Gastroesophageal sphincter (tissue), 3 donors: ENCODE data around the gene SLC36A2.

Source experiments
- EP300 ChIP-seq: sonication (generic); formaldehyde crosslinking; IDR thresholded peaks from one replicate; pipeline ENCODE4 v1.6.1; 2017; ENCODE audit warnings: antibody characterized with exemption, mild to moderate bottlenecking
- POLR2AphosphoS5 ChIP-seq: sonication (generic); formaldehyde crosslinking; IDR thresholded peaks from one replicate; pipeline ENCODE4 v1.6.1; 2017; ENCODE audit warnings: antibody characterized with exemption
- TF ChIP-seq, protein P1 (sequence below), 4 experiments: fragments of 200-600 bp in 2 of 4; fragments of 450-650 bp in 2 of 4; sonication (generic) in 1 of 4; IDR thresholded peaks; one replicate each; pipeline ENCODE4 v1.5.1; 2017 to 2019; ENCODE audit warnings: antibody characterized with exemption in 4 of 4, mild to moderate bottlenecking in 2 of 4, moderate library complexity in 2 of 4

DNA sequence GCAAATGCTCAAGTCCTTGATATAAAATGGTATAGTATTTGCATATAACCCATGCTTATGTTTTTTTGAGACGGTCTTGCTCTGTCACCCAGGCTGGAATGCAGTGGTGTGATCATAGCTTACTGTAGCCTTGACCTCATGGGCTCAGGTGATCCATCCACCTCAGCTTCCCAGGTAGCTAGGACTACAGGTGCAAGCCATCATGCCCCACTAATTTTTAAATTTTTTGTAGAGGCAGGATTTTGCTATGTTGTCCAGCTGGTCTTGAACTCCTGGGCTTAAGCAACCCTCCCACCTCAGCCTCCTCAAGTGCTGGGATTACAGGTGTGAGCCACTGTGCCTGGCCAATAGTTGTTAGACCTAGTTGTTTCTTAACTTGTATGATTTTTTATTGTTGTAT is 61.1 kb downstream of the SLC36A2 start:
- TF ChIP-seq, protein P1, sequence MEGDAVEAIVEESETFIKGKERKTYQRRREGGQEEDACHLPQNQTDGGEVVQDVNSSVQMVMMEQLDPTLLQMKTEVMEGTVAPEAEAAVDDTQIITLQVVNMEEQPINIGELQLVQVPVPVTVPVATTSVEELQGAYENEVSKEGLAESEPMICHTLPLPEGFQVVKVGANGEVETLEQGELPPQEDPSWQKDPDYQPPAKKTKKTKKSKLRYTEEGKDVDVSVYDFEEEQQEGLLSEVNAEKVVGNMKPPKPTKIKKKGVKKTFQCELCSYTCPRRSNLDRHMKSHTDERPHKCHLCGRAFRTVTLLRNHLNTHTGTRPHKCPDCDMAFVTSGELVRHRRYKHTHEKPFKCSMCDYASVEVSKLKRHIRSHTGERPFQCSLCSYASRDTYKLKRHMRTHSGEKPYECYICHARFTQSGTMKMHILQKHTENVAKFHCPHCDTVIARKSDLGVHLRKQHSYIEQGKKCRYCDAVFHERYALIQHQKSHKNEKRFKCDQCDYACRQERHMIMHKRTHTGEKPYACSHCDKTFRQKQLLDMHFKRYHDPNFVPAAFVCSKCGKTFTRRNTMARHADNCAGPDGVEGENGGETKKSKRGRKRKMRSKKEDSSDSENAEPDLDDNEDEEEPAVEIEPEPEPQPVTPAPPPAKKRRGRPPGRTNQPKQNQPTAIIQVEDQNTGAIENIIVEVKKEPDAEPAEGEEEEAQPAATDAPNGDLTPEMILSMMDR (IDR thresholded peaks at IDR 0.05): no peak
- TF ChIP-seq EP300 (no peak), POLR2AphosphoS5 (no peak)
